GM12878 (cell line): ENCODE data around the gene LEKR1. TPM values are rescaled to one million over a fixed set of nuclear protein-coding genes. Genes with fewer than 3 reads are reported as not detected.

Source experiments
- BCL3 ChIP-seq: IDR thresholded peaks from 2 replicates; pipeline ENCODE4 v1.6.1; 2011; ENCODE audit warnings: borderline replicate concordance, low read depth, mild to moderate bottlenecking, moderate library complexity, low read length; ENCODE audit not compliant: insufficient read depth, poor library complexity, severe bottlenecking
- CREB1 ChIP-seq: IDR thresholded peaks from 2 replicates; pipeline ENCODE4 v1.6.1; 2012; ENCODE audit warnings: low read depth, mild to moderate bottlenecking, inconsistent platforms
- CTCF ChIP-seq, 3 experiments: IDR thresholded peaks in 2 of 3; conservative IDR thresholded peaks in 1 of 3; 2 replicates each; pipeline ENCODE4 v1.5.1; 2011; ENCODE audit warnings: low read depth in 3 of 3, low read length in 3 of 3, mild to moderate bottlenecking in 3 of 3, control low read depth in 2 of 3, moderate library complexity in 2 of 3, inconsistent platforms in 1 of 3, mixed read lengths in 1 of 3; ENCODE audit not compliant: control insufficient read depth in 2 of 3, insufficient read depth in 1 of 3; ENCODE audit errors: extremely low read depth in 1 of 3
- DPF2 ChIP-seq: fragments of 450-650 bp; IDR thresholded peaks from 2 replicates; pipeline ENCODE4 v1.6.1; 2017; ENCODE audit warnings: mild to moderate bottlenecking
- E2F8 ChIP-seq: fragments of 450-650 bp; IDR thresholded peaks from 2 replicates; pipeline ENCODE4 v1.6.1; 2018; ENCODE audit warnings: mild to moderate bottlenecking, low read depth, moderate library complexity; ENCODE audit not compliant: partially characterized antibody
- EZH2 ChIP-seq: IDR thresholded peaks from 2 replicates; pipeline ENCODE4 v1.6.1; 2012; ENCODE audit warnings: low read depth, mild to moderate bottlenecking, control low read depth, inconsistent platforms, low read length, borderline replicate concordance; ENCODE audit not compliant: control insufficient read depth
- FOS ChIP-seq: IDR thresholded peaks from 3 replicates; pipeline ENCODE4 v1.6.1; 2011; ENCODE audit warnings: borderline replicate concordance; ENCODE audit not compliant: insufficient read length; ENCODE audit errors: extremely low read depth
- HDAC2 ChIP-seq: fragments of 200-600 bp; sonication (generic); IDR thresholded peaks from 2 replicates; pipeline ENCODE4 v1.6.1; 2017
- HDGF ChIP-seq: fragments of 450-650 bp; IDR thresholded peaks from 2 replicates; pipeline ENCODE4 v1.6.1; 2016; ENCODE audit warnings: antibody characterized with exemption
- MLLT1 ChIP-seq: fragments of 450-650 bp; IDR thresholded peaks from 2 replicates; pipeline ENCODE4 v1.6.1; 2016; ENCODE audit warnings: mild to moderate bottlenecking
- NFXL1 ChIP-seq: fragments of 450-650 bp; IDR thresholded peaks from 2 replicates; pipeline ENCODE4 v1.6.1; 2017; ENCODE audit warnings: antibody characterized with exemption, mild to moderate bottlenecking, borderline replicate concordance
- NFYB ChIP-seq: IDR thresholded peaks from 2 replicates; pipeline ENCODE4 v1.6.1; 2011; ENCODE audit warnings: low read depth, mild to moderate bottlenecking, low read length, improper control_type of control experiment, moderate library complexity; ENCODE audit not compliant: insufficient read depth
- PKNOX1 ChIP-seq: fragments of 450-650 bp; IDR thresholded peaks from 2 replicates; pipeline ENCODE4 v1.6.1; 2016; ENCODE audit warnings: mild to moderate bottlenecking
- RBBP5 ChIP-seq: fragments of 200-600 bp; sonication (generic); conservative IDR thresholded peaks from 2 replicates; pipeline ENCODE4 v1.6.1; 2016
- RELB ChIP-seq: fragments of 450-650 bp; IDR thresholded peaks from 2 replicates; pipeline ENCODE4 v1.6.1; 2017; ENCODE audit warnings: low read depth, mild to moderate bottlenecking, moderate library complexity
- SMC3 ChIP-seq: IDR thresholded peaks from 2 replicates; pipeline ENCODE4 v1.6.1; 2011; ENCODE audit warnings: low read length, improper control_type of control experiment, borderline replicate concordance
- SPI1 ChIP-seq: IDR thresholded peaks from 2 replicates; pipeline ENCODE4 v1.6.1; 2011; ENCODE audit warnings: low read depth, mild to moderate bottlenecking, low read length, moderate library complexity, borderline replicate concordance; ENCODE audit not compliant: insufficient read depth
- SREBF1 ChIP-seq: IDR thresholded peaks from 2 replicates; pipeline ENCODE4 v1.6.1; 2012; ENCODE audit warnings: mild to moderate bottlenecking, low read length
- TAF1 ChIP-seq: IDR thresholded peaks from 2 replicates; pipeline ENCODE4 v1.6.1; 2011; ENCODE audit warnings: mild to moderate bottlenecking, low read depth, low read length, borderline replicate concordance
- ZNF217 ChIP-seq: fragments of 450-650 bp; IDR thresholded peaks from 2 replicates; pipeline ENCODE4 v1.6.1; 2017; ENCODE audit warnings: antibody characterized with exemption, mild to moderate bottlenecking
- polyA plus RNA-seq, 11 experiments: library from polyadenylated mRNA; depleted of rRNA in 4 of 11; unstranded in 6 of 11; stranded (reverse) in 5 of 11; fragments of >200 nt; fragmentation: Nextera tagmentation in 4 of 11; fragmentation: Illumina TruSeq in 1 of 11; extraction: Ambion mirVana in 4 of 11; extraction: Trizol in 1 of 11; gene quantifications; 1 replicate in 1 of 11; 2 replicates in 10 of 11; pipeline versions ENCODE4 v1.2.1 to v1.2.3, GENCODE V29; 2011 to 2016; ENCODE audit warnings: inconsistent platforms in 2 of 11, missing spikeins in 2 of 11, low read depth in 1 of 11
- total RNA-seq, 4 experiments: library from RNA; depleted of rRNA in 3 of 4; stranded (reverse); fragments of >200 nt in 3 of 4; fragmentation: Illumina TruSeq in 1 of 4; extraction: Trizol in 1 of 4; gene quantifications; 2 replicates each; pipeline versions ENCODE4 v1.2.1 to v1.2.3, GENCODE V29; 2013 to 2021

Gene LEKR1
- total and polyA plus RNA-seq, 10 of the 15 experiments (the other 5 are each of a cell fraction or from before 2014, with no cell fraction given) = 0.48 to 3.2 (median 1.3) TPM

GRCh38 chr3:156978481-156978961 is 152.4 kb downstream of the LEKR1 start (continued):
- TF ChIP-seq BCL3 (no peak), SPI1 (peak; percentile 100), SMC3 (no peak), CTCF (IDR thresholded peaks at IDR 0.05 in 2 of 3, conservative IDR thresholded peaks at IDR 0.05 in 1 of 3; ENCODE audit: control insufficient read depth in 2 of 3, extremely low read depth in 1 of 3, insufficient read depth in 1 of 3, low read depth in 3 of 3, low read length in 3 of 3) (no peak), FOS (no peak), MLLT1 (peak; percentile 84), RELB (peak; percentile 90), RBBP5 (no peak), HDGF (no peak), TAF1 (peak; percentile 17; the same call in 1 of the 2 replicates), DPF2 (peak; percentile 98), PKNOX1 (peak; percentile 19; the same call in 1 of the 2 replicates), CREB1 (no peak), SREBF1 (no peak), HDAC2 (no peak), ZNF217 (peak; percentile 67; the same call in 1 of the 2 replicates), E2F8 (peak; percentile 49), EZH2 (no peak), NFXL1 (no peak), NFYB (no peak)
